HCT116 (cell line): ENCODE data around the gene GDI1.

Source experiments
- ATF3 ChIP-seq: IDR thresholded peaks from 2 replicates; pipeline ENCODE4 v1.6.1; 2012
- CBX3 ChIP-seq: IDR thresholded peaks from 2 replicates; pipeline ENCODE4 v1.6.1; 2012; ENCODE audit warnings: low read depth
- CEBPB ChIP-seq: IDR thresholded peaks from 2 replicates; pipeline ENCODE4 v1.6.1; 2012; ENCODE audit warnings: low read depth
- CTCF ChIP-seq, 3 experiments: fragments of 200-600 bp in 1 of 3; sonication (generic) in 1 of 3; IDR thresholded peaks in 2 of 3; conservative IDR thresholded peaks in 1 of 3; 2 replicates each; pipeline ENCODE4 v1.5.1; 2012 to 2017; ENCODE audit warnings: low read depth in 2 of 3, low read length in 2 of 3, antibody characterized with exemption in 1 of 3, borderline replicate concordance in 1 of 3, control low read depth in 1 of 3, mild to moderate bottlenecking in 1 of 3, mixed read lengths in 1 of 3, mixed run types in 1 of 3, moderate library complexity in 1 of 3; ENCODE audit not compliant: insufficient read depth in 1 of 3
- ELF1 ChIP-seq: IDR thresholded peaks from 2 replicates; pipeline ENCODE4 v1.6.1; 2012; ENCODE audit warnings: low read depth, borderline replicate concordance
- EZH2 ChIP-seq: fragments of 200-600 bp; sonication (generic); IDR thresholded peaks from 2 replicates; pipeline ENCODE4 v1.6.1; 2017; ENCODE audit warnings: antibody characterized with exemption, mixed run types
- MAX ChIP-seq: IDR thresholded peaks from 2 replicates; pipeline ENCODE4 v1.6.1; 2012
- POLR2A ChIP-seq: IDR thresholded peaks from 2 replicates; pipeline ENCODE4 v1.7.0; 2011; ENCODE audit warnings: borderline replicate concordance; ENCODE audit not compliant: insufficient read depth, insufficient read length; ENCODE audit errors: extremely low read depth
- POLR2AphosphoS5 ChIP-seq: IDR thresholded peaks from 2 replicates; pipeline ENCODE4 v1.6.1; 2011; ENCODE audit warnings: mild to moderate bottlenecking, low read depth, low read length, moderate library complexity
- RAD21 ChIP-seq: IDR thresholded peaks from 2 replicates; pipeline ENCODE4 v1.6.1; 2012; ENCODE audit warnings: low read depth, mild to moderate bottlenecking
- SIN3A ChIP-seq: IDR thresholded peaks from 2 replicates; pipeline ENCODE4 v1.6.1; 2012; ENCODE audit warnings: low read depth
- ZFX ChIP-seq: fragments of 450-650 bp; IDR thresholded peaks from 2 replicates; pipeline ENCODE4 v1.6.1; 2017

- TF ChIP-seq SIN3A (no peak), CTCF (IDR thresholded peaks at IDR 0.05 in 2 of 3, conservative IDR thresholded peaks at IDR 0.05 in 1 of 3; ENCODE audit: borderline replicate concordance in 1 of 3, insufficient read depth in 1 of 3, low read depth in 2 of 3, low read length in 2 of 3) (no peak), EZH2 (no peak), MAX (no peak), RAD21 (no peak), ATF3 (no peak), POLR2AphosphoS5 (no peak), POLR2A (no peak), CEBPB (no peak), ELF1 (no peak), ZFX (no peak), CBX3 (no peak)
Measured at GRCh38 chrX:154443479-154443910, 6.5 kb downstream of the GDI1 start.
